Lower lobe of right lung (tissue), 2 donors: ENCODE measurements around the gene AGPAT3. TPM values are rescaled to one million over a fixed set of nuclear protein-coding genes. Genes with fewer than 3 reads are reported as not detected.

Source experiments
- ATAC-seq, 2 donors: fragments of 200-7000 bp; cut with Tn5 transposase; one replicate each; pipeline ENCODE4 v1.9.1; 2020 to 2022; ENCODE audit warnings: mild to moderate bottlenecking in 2 of 2, moderate library complexity in 2 of 2
- DNase-seq: peaks from one replicate; pipeline ENCODE4 v3.0.0-alpha.2; 2020
- H3K27ac ChIP-seq: fragments of 200-600 bp; one replicate; pipeline ENCODE4 v1.8.0; 2022
- H3K27me3 ChIP-seq: fragments of 200-600 bp; one replicate; pipeline ENCODE4 v1.8.0; 2022; ENCODE audit warnings: low read depth
- H3K36me3 ChIP-seq: fragments of 200-600 bp; one replicate; pipeline ENCODE4 v1.8.0; 2022; ENCODE audit warnings: mild to moderate bottlenecking
- H3K4me1 ChIP-seq: fragments of 200-600 bp; one replicate; pipeline ENCODE4 v1.8.0; 2022
- H3K4me3 ChIP-seq: fragments of 200-600 bp; one replicate; pipeline ENCODE4 v1.8.0; 2022; ENCODE audit warnings: mild to moderate bottlenecking
- H3K9me3 ChIP-seq: fragments of 200-600 bp; one replicate; pipeline ENCODE4 v1.8.0; 2022
- intact Hi-C: fragments of 100-400 bp; cut with DNase I; formaldehyde crosslinking; loops from one replicate; pipeline ENCODE4 v1.11.0; 2022
- total RNA-seq: library from RNA; stranded (reverse); fragmentation: NEBNext Ultra II Directional; extraction: Animal tissue kit (Norgen Biotek cat#: 25700); gene quantifications from one replicate; pipeline ENCODE4 v1.2.1, GENCODE V29; 2021
- TF ChIP-seq, protein P1 (sequence below): fragments of 200-600 bp; IDR thresholded peaks from one replicate; pipeline ENCODE4 v1.8.0; 2022; ENCODE audit warnings: antibody characterized with exemption, mild to moderate bottlenecking
- donor health status: DM: no; HTN: yes; CAD: no; lungs with severe emphysema.

AGPAT3 gene
- total RNA-seq, 1 donor from 2014 or later, result 83.3 TPM

DNA sequence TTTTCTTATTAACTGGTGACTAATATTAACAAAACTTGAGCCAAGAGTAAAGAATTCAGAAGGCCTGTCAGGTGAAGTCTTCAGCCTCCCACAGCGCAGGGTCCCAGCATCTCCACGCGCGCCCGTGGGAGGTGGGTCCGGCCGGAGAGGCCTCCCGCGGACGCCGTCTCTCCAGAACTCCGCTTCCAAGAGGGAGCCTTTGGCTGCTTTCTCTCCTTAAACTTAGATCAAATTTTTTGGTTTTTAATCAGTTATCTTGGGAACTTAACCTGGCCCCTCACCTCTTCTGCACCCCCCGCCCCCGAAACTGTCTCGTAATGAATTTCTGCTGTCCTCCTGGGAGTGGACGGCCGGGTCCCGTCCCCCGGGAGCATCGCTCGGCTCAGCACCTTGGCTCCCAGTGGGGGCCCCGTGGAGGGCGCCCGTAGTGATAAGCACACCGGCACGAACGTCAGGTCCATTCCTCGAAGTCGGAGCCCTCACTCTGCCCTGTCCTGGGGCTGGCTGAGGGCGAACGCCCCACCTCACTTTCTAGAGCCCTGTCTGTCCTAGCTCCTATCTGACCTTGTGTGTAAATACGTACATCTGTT is 117.6 kb downstream of the AGPAT3 start:
- intact Hi-C loops, result no loop called here
- no peak for ATAC-seq

DNA sequence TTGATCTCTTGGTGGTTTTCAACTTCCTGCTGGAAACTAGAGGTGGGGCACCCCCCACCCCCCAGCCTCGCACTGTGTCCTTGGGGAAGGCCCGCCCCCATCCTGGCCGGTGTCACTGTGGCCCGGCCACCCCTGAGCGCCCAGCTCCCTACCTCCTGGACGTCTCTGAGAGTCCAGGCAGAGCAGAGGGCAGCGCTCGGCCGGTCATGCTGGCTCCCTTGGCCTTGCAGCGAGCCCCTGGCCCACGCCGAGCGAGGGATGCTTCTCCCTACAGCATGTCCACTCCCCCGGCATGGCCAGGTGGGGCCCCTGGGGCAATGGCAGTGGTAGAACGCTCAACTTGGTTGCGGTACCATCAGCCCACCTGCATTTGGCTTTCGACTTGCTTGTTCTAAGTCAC is 118.4 kb downstream of the AGPAT3 start:
- H3K4me1 ChIP-seq, result no peaks in the 10 kb centered on the region
- H3K27me3 ChIP-seq, result no peaks in the 10 kb centered on the region
- H3K9me3 ChIP-seq, result no peaks in the 10 kb centered on the region
- intact Hi-C loops, result no loop called here
- H3K4me3 ChIP-seq, result no peak overlapping the region
- TF ChIP-seq, protein P1, sequence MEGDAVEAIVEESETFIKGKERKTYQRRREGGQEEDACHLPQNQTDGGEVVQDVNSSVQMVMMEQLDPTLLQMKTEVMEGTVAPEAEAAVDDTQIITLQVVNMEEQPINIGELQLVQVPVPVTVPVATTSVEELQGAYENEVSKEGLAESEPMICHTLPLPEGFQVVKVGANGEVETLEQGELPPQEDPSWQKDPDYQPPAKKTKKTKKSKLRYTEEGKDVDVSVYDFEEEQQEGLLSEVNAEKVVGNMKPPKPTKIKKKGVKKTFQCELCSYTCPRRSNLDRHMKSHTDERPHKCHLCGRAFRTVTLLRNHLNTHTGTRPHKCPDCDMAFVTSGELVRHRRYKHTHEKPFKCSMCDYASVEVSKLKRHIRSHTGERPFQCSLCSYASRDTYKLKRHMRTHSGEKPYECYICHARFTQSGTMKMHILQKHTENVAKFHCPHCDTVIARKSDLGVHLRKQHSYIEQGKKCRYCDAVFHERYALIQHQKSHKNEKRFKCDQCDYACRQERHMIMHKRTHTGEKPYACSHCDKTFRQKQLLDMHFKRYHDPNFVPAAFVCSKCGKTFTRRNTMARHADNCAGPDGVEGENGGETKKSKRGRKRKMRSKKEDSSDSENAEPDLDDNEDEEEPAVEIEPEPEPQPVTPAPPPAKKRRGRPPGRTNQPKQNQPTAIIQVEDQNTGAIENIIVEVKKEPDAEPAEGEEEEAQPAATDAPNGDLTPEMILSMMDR, result no peak
- H3K27ac ChIP-seq, result no peak overlapping the region
- peaks cover 56% of the 10 kb centered on the region for H3K36me3 ChIP-seq
- ATAC-seq (no peak), DNase-seq (no peak)

More for the DNA sequence above, 117.6 kb downstream of the AGPAT3 start:
- Histone ChIP-seq H3K4me1 (no peaks in the 10 kb centered on the region), H3K4me3 (no peak overlapping the region), H3K27ac (no peak overlapping the region), H3K27me3 (no peaks in the 10 kb centered on the region), H3K36me3 (peaks cover 64% of the 10 kb centered on the region), H3K9me3 (no peaks in the 10 kb centered on the region)
- TF ChIP-seq, protein P1, result no peak
- DNase-seq, result no peak

DNA sequence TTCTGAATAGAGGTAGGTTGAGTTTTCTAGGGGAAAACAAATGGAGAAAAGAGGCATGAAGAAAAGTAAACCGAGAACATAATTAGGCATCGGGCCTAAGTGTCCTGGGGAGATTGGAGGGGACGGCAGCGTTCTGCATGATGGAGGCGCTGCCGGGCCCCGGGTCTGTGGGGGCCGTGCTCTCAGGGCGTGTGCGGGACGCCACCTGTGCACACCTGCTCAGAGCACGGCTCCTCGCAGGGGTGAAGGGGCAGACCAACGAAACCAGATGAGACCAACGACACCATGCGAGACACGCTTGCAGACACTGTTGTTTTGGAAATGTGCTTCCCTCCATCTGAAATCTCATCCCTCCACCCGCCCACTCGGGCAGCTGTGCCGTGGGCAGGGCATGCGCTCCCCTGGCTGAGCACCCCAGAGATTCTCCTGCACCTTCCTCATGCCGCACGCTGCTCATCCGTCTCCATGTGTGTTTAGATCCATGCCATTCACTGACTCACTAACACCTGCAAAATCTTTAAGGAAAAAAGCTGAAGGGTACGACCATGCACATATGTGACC is 118.9 kb downstream of the AGPAT3 start:
- no peaks in the 10 kb centered on the region for H3K27me3 ChIP-seq
- no peak overlapping the region for H3K27ac ChIP-seq
- TF ChIP-seq, protein P1, result no peak
- H3K9me3 ChIP-seq, result no peaks in the 10 kb centered on the region
- H3K36me3 ChIP-seq, result peaks cover 51% of the 10 kb centered on the region
- H3K4me1 ChIP-seq, result no peaks in the 10 kb centered on the region
- intact Hi-C loops, result no loop called here
- DNase-seq (no peak), ATAC-seq (no peak)
- H3K4me3 ChIP-seq, result no peak overlapping the region

DNA sequence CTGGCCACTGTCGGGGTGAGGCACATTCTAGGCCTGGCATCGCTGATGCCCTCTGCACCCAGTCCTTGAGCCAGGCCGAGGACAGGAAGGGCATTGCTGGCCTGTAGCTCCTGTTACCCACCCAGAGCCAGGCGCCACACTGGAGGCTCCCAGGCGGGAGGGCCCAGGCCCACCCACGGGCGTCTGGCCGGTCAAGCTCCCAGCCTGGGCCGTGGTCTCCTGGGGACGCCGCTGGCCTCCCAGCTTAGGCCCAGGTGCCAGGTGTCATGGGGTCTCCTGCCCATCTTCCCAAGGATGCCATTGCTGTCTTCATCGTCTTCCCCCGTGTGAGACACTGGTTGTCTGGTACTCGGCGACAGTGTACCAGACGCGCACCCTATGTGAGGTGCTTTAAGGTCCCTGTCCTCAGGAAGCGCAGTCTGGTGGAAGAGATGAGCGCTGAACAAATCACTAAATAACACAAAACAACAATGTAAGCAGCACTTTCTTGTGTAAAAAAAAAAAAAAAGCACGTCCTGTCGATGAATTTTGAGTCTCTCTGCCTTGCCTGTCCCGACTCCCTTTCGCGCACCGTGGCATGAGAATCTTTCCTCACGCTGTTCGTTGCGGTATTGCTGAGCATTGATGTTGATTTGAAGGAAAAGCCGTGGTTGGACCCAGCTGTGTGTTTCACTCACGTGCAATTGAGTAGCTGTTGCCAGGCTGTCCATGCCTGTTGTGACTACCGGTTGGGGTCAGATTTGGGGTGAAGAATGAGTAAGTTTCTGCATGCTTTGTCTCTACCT is 120.1 kb downstream of the AGPAT3 start:
- Histone ChIP-seq H3K27ac (no peak overlapping the region), H3K36me3 (peaks cover 40% of the 10 kb centered on the region), H3K4me1 (no peaks in the 10 kb centered on the region), H3K4me3 (no peak overlapping the region), H3K27me3 (no peaks in the 10 kb centered on the region), H3K9me3 (no peaks in the 10 kb centered on the region)
- ATAC-seq (no peak), DNase-seq (no peak)
- TF ChIP-seq, protein P1, result no peak
- intact Hi-C loops, result no loop called here

DNA sequence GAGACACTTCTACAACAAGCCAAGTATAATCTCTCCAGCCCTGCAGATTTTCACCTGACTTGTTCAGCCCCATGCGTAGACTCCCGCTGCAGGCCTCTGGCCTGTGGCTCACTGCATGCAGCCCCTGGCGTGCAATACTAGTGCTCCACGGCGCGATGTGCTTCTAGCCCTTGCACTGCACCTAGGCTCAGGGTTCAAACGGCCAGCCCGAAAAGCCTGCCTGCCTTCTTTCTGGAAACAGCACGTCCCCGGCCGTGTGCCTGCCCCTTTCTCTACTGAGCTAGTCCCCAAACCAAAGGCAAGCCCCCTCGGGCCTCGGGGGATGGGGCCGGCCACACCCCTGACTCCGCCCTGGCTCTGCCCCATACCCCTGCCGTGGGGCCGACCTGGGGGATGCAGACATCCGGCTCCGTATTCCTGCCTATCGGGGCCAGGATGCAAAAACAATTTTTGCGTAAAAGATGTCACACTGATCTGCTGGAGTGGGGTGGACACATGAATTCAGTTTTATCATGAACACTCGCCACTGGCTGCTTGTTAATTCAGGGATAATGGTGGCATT is 120.7 kb downstream of the AGPAT3 start:
- intact Hi-C loops, result no loop called here
- Histone ChIP-seq H3K27me3 (no peaks in the 10 kb centered on the region), H3K4me3 (no peak overlapping the region), H3K9me3 (no peaks in the 10 kb centered on the region), H3K4me1 (no peaks in the 10 kb centered on the region), H3K36me3 (peaks cover 35% of the 10 kb centered on the region), H3K27ac (no peak overlapping the region)
- ATAC-seq, result no peak
- TF ChIP-seq, protein P1, result no peak
- DNase-seq, result no peak
